Effector memory CD8-positive, alpha-beta T cell (primary cell): ENCODE data around the gene MAGI3.
"Not testable (repeated sequence)": the region's sequence is repeated elsewhere in the genome, so short reads cannot be mapped to it uniquely, and the experiment has no call there.

Source experiments
- ATAC-seq: fragments of 150-1000 bp; cut with Tn5 transposase; replicated peaks from 2 replicates; pipeline ENCODE4 v1.10.0; 2021; ENCODE audit warnings: mild to moderate bottlenecking, moderate library complexity
- DNase-seq, 3 experiments: peaks; one replicate each; pipeline ENCODE4 v3.0.0; 2021
- H3K27ac Mint-ChIP-seq, 2 donors: one replicate each; pipeline ENCODE4 v1.8.0; 2022; ENCODE audit warnings: mild to moderate bottlenecking in 2 of 2, mixed read lengths in 2 of 2, moderate library complexity in 2 of 2
- H3K27me3 Mint-ChIP-seq, 2 donors: one replicate each; pipeline ENCODE4 v1.8.0; 2022; ENCODE audit warnings: mixed read lengths in 2 of 2
- H3K36me3 Mint-ChIP-seq: one replicate; pipeline ENCODE4 v1.8.0; 2022; ENCODE audit warnings: mild to moderate bottlenecking, moderate library complexity, mixed read lengths; ENCODE audit not compliant: insufficient read depth
- H3K4me1 Mint-ChIP-seq, 2 donors: one replicate each; pipeline ENCODE4 v1.8.0; 2022; ENCODE audit warnings: low read depth in 2 of 2, mixed read lengths in 2 of 2
- H3K4me3 Mint-ChIP-seq, 2 donors: one replicate each; pipeline ENCODE4 v1.8.0; 2022; ENCODE audit warnings: mild to moderate bottlenecking in 2 of 2, mixed read lengths in 2 of 2, moderate library complexity in 2 of 2
- H3K9me3 Mint-ChIP-seq, 2 donors: one replicate each; pipeline ENCODE4 v1.8.0; 2022; ENCODE audit warnings: mixed read lengths in 2 of 2

MAGI3 gene

DNA sequence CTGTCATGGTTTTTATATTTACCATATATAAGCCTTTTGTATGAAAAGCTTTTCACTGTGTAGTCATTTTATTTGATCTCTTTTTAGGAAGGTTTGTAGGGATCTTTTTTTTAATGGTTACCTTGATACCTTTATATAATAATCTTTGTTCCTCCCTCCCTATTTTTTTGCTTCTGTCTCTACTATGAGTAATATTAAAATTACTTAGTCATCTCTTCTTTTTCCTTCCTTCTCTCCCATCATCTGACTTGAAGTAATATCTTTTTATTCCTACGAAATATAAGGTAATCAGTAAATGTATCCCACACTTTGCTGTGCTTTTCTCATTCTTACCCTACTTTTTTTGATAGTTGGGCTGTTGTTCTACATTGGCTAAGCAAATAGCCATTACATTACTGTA lies 161.4 kb downstream of the MAGI3 start:
- H3K4me3 Mint-ChIP-seq = no peak overlapping the region
- H3K36me3 Mint-ChIP-seq = peaks cover under 1% of the 10 kb centered on the region
- ATAC-seq (no peak), DNase-seq (no peak)
- no peaks in the 10 kb centered on the region for H3K4me1 Mint-ChIP-seq
- no peak overlapping the region for H3K27ac Mint-ChIP-seq
- H3K9me3 Mint-ChIP-seq = peaks cover 2 to 6% of the 10 kb centered on the region in 2 donors
- H3K27me3 Mint-ChIP-seq = peaks cover 5 to 10% of the 10 kb centered on the region in 2 donors

DNA sequence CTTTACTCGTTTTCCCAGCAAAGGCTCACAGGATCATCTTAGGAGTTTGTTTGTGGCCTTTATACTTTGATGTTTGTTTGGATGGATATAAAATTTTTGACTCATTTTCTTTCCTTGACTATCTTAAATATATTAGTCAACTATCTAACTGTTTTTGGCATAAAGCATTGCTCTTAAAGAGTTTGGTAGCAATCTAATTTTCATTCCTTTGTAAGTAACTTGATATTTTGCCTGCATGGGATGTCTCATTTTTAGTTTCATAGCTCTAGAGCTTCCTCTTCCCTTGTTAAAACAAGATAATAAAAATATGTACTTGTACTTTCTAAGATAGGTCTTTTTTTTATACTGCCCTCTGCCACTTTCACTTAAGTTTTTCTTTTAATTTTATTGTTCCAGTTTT lies 161.9 kb downstream of the MAGI3 start:
- no peak for ATAC-seq
- no peak for DNase-seq
- H3K27ac Mint-ChIP-seq = no peak overlapping the region
- H3K4me3 Mint-ChIP-seq = no peak overlapping the region
- H3K9me3 Mint-ChIP-seq = peaks cover 2 to 6% of the 10 kb centered on the region in 2 donors
- peaks cover 5 to 10% of the 10 kb centered on the region in 2 donors for H3K27me3 Mint-ChIP-seq
- no peaks in the 10 kb centered on the region for H3K36me3 Mint-ChIP-seq
- H3K4me1 Mint-ChIP-seq = no peaks in the 10 kb centered on the region

DNA sequence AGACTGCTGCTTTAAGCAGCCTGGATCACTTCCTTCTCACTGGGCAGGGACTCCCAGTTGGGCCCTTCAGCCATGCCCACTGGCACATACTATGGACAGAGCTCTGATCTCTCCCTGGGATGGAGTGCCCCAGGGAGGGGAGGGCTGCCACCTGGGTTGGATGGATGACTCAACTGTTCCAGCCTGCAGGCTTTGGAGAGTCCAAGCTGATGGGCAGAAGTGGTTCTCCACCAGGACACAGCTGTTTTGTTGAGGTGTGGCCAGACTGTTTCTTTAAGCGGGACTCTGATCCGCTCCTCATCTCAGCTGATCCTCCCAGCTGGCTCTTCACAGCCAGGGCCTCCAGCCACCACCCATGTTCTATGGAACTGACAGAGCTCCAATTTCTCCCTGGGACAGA lies 166.9 kb downstream of the MAGI3 start:
- Mint-ChIP-seq H3K27me3 (peaks cover 6 to 15% of the 10 kb centered on the region in 2 donors), H3K4me3 (no peak overlapping the region), H3K9me3 (peaks cover 6 to 17% of the 10 kb centered on the region in 2 donors), H3K4me1 (no peaks in the 10 kb centered on the region), H3K27ac (no peak overlapping the region), H3K36me3 (no peaks in the 10 kb centered on the region)
- DNase-seq (no peak), ATAC-seq (no peak)

DNA sequence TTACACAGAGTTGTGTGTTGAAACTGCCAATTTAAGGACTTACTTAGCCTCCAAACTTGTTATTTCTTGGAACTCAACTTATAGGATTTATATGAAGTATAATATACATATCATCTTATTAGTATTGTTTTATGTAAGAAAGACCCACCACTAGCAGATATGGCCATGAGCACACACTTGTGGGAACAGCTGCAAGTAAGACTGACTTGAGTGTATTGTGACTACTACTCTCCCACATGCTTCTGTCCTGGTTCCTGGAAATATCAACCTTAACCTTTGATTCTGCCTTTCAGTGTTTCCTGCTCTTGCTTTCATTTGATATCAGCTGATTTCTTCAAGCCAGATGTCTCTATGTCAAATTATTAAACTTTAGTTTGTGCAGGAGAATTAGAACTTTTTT lies 175.3 kb downstream of the MAGI3 start:
- Mint-ChIP-seq H3K4me3 (no peak overlapping the region), H3K9me3 (peaks cover 3% of the 10 kb centered on the region in 2 donors), H3K36me3 (no peaks in the 10 kb centered on the region), H3K27me3 (no peaks in the 10 kb centered on the region), H3K4me1 (no peaks in the 10 kb centered on the region), H3K27ac (no peak overlapping the region)
- ATAC-seq = no peak
- no peak for DNase-seq

DNA sequence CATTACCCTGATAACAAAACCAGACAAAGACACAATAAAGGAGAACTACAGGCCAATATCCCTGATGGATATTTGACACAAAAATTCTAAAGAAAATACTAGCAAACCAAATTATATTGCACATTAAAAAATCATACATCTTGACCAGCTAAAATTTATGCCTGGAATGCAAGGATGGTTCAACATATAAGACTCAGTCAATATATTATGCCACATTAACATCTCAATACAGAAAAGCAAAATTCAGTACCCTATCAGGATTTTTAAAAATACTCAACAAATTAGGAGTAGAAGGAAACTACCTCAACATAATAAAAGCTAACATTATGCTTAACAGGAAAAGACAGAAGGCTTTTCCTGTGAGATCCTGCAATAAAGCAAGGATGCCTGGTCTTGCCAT lies 177.1 kb downstream of the MAGI3 start:
- H3K9me3 Mint-ChIP-seq = peaks cover 0 to 3% of the 10 kb centered on the region in 2 donors
- no peaks in the 10 kb centered on the region for H3K36me3 Mint-ChIP-seq
- no peak for ATAC-seq
- no peak overlapping the region for H3K4me3 Mint-ChIP-seq
- no peak for DNase-seq
- H3K4me1 Mint-ChIP-seq = no peaks in the 10 kb centered on the region
- peaks cover 0 to 7% of the 10 kb centered on the region in 2 donors for H3K27me3 Mint-ChIP-seq
- no peak overlapping the region for H3K27ac Mint-ChIP-seq

DNA sequence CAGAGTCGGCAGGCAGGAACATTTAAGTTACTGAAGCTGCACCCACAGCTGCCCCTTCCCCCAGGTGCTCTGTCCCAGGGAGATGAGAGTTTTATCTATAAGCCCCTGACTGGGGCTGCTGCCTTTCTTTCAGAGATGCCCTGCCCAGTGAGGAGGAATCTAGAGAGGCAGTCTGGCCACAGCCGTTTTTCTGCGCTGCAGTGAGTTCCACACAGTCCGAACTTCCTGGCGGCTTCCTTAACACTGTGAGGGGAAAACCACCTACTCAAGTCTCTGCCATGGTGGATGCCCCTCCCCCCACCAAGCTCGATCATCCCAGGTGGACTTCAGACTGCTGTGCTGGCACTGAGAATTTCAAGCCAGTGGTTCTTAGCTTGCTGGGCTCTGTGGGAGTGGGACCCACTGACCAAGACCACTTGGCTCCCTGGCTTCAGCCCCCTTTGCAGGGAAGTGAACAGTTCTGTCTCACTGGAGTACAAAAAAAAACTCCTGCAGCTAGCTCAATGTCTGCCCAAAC lies 185.5 kb downstream of the MAGI3 start:
- peaks cover 11 to 41% of the 10 kb centered on the region in 2 donors for H3K27me3 Mint-ChIP-seq
- H3K4me1 Mint-ChIP-seq, H3K4me3 Mint-ChIP-seq: not testable (repeated sequence)

DNA sequence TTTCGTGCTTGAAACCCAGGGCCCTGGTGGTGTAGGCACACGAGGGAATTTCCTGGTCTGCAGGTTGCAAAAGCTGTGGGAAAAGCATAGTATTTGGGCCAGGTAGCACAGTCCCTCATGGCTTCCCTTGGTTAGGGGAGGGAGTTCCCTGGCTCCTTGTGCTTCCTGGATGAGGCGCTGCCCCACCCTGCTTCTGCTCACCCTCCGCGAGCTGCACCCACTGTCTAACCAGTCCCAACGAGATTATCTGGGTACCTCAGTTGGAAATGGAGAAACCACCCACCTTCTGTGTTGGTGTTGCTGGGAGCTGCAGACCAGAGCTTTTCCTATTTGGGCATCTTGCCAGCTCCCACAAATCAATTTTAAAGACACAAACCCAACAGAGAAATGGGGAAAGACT lies 186.0 kb downstream of the MAGI3 start:
- Mint-ChIP-seq H3K4me1 (no peaks in the 10 kb centered on the region), H3K27me3 (peaks cover 11 to 41% of the 10 kb centered on the region in 2 donors), H3K9me3 (peaks cover 4 to 7% of the 10 kb centered on the region in 2 donors), H3K36me3 (no peaks in the 10 kb centered on the region), H3K4me3 (no peak overlapping the region), H3K27ac (no peak overlapping the region)
- ATAC-seq = no peak
- DNase-seq = no peak

More for the DNA sequence above, 185.5 kb downstream of the MAGI3 start:
- not testable (repeated sequence) for DNase-seq, H3K36me3 Mint-ChIP-seq, ATAC-seq, H3K9me3 Mint-ChIP-seq, H3K27ac Mint-ChIP-seq

DNA sequence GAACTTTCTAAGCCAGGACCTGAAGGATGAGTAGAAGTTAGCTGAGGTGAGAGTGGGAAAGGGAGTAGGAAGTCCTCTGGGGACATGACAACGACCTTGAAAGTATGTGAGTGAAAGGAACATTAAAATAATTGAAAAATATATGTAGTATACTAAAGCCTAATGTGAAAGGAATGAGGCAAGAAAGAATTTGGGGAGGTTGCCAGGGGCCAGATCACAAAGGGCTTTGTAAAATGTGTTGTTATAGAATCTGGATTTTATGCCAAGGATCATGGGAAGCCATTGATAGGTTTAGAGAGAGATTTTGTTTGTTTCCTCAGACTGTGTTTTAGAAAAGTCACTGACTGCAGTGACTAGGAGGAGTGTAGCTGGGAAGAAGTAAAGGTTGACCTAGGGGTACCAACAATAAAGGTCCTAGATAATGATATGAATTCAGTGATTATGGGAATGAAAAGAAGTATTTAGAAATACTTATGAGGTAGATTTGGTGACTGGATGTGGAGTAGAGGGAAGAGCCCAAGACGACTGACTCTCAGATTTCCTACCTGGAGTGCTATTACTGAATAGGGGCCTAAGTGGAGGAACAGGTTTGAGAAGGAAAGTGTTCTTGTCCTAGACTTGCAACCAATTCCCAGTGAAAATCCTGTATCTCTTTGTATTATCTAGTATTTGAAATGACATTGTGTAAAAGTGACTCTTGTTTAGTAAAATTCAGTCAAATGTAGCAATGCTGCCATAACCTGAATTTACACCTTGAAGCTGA lies 189.1 kb downstream of the MAGI3 start:
- H3K4me3 Mint-ChIP-seq = no peak overlapping the region
- no peaks in the 10 kb centered on the region for H3K36me3 Mint-ChIP-seq
- H3K9me3 Mint-ChIP-seq = no peaks in the 10 kb centered on the region
- no peak for ATAC-seq
- no peaks in the 10 kb centered on the region for H3K4me1 Mint-ChIP-seq
- DNase-seq = no peak
- no peak overlapping the region for H3K27ac Mint-ChIP-seq
- peaks cover 0 to 21% of the 10 kb centered on the region in 2 donors for H3K27me3 Mint-ChIP-seq

DNA sequence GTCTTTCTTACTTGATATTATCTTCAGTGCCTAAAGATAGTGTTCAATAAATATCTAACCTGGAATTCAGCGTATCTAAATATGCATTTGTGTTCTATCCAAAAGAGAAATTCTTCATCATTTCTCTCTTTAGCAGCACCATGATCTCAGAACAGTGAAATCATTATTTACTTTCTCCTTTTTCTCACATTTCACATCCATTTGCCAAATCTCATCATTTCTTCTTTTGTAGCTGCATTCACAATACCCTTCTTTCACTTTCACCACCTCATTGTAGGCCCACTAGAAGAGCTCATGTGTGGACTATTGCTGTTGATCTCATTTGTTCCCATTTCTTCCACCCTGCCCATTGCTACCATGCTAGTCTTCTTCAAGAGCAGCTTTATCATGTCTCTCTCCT lies 191.0 kb downstream of the MAGI3 start:
- Mint-ChIP-seq H3K27ac (no peak overlapping the region), H3K9me3 (no peaks in the 10 kb centered on the region), H3K4me1 (no peaks in the 10 kb centered on the region), H3K36me3 (no peaks in the 10 kb centered on the region), H3K4me3 (no peak overlapping the region), H3K27me3 (peaks cover 0 to 10% of the 10 kb centered on the region in 2 donors)
- ATAC-seq (no peak), DNase-seq (no peak)

DNA sequence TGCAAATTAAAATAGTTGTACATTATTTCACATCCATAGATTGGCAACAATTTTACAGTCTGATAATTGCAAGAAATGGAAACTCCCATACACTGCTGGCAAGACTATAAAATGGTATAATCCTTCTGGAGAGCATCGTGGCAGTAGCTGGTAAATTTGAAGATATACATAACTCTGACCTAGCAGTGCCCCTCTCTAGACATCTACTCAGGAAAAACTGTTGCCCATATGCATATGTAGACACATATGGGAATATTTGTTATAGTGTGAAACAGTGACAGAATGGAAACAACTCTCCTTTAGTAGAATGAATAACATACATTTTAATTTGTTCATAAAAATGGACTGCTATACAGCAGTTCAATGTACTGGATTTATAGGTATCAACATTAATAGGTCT lies 191.8 kb downstream of the MAGI3 start:
- no peaks in the 10 kb centered on the region for H3K36me3 Mint-ChIP-seq
- H3K4me3 Mint-ChIP-seq = no peak overlapping the region
- H3K9me3 Mint-ChIP-seq = no peaks in the 10 kb centered on the region
- no peak for DNase-seq
- H3K27me3 Mint-ChIP-seq = peaks cover 0 to 3% of the 10 kb centered on the region in 2 donors
- no peak for ATAC-seq
- H3K27ac Mint-ChIP-seq = no peak overlapping the region
- H3K4me1 Mint-ChIP-seq = no peaks in the 10 kb centered on the region

DNA sequence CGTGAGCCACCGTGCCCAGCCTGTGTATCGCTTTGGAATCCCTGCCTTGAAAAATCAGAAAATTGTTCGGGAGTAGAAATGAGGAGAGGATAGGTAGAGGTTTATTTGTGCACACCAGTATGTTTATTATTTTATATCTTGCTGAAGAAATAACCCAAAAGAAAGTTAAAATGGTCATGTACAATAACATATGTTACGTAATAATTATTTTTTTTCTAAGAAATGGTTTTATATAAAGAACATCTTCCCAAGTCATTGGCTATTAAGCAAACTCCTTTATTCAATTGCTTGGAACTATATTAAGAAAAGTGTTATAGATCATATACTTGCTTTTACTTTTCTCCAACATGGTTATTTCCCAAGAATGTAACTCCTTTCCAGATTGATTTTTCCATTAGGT lies 197.2 kb downstream of the MAGI3 start:
- no peaks in the 10 kb centered on the region for H3K4me1 Mint-ChIP-seq
- no peak for DNase-seq
- no peaks in the 10 kb centered on the region for H3K27me3 Mint-ChIP-seq
- no peak overlapping the region for H3K4me3 Mint-ChIP-seq
- no peaks in the 10 kb centered on the region for H3K9me3 Mint-ChIP-seq
- no peak for ATAC-seq
- H3K36me3 Mint-ChIP-seq = no peaks in the 10 kb centered on the region
- H3K27ac Mint-ChIP-seq = no peak overlapping the region

DNA sequence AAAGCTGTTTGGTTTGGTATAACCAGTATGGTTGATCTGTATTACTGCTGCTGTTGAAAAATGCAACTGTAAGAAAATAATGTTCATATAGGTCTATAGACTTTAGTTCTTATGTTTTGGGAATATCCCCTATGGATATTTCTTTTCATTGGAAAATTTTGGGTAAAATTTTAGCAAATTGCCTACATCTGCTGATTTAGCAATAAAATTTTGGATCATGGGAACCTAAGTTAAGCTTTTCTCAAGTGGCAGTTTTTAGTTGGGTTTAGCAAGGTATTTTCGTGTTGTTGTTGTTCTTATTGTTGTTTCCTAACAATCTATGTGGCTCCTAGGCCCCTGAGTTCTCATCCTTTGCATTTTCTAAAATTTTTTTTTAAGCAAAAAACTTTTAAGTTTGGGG lies 201.9 kb downstream of the MAGI3 start:
- Mint-ChIP-seq H3K27me3 (peaks cover 0 to 6% of the 10 kb centered on the region in 2 donors), H3K4me1 (no peaks in the 10 kb centered on the region), H3K9me3 (peaks cover 0 to 5% of the 10 kb centered on the region in 2 donors), H3K36me3 (no peaks in the 10 kb centered on the region), H3K27ac (no peak overlapping the region), H3K4me3 (no peak overlapping the region)
- DNase-seq = no peak
- ATAC-seq = no peak

DNA sequence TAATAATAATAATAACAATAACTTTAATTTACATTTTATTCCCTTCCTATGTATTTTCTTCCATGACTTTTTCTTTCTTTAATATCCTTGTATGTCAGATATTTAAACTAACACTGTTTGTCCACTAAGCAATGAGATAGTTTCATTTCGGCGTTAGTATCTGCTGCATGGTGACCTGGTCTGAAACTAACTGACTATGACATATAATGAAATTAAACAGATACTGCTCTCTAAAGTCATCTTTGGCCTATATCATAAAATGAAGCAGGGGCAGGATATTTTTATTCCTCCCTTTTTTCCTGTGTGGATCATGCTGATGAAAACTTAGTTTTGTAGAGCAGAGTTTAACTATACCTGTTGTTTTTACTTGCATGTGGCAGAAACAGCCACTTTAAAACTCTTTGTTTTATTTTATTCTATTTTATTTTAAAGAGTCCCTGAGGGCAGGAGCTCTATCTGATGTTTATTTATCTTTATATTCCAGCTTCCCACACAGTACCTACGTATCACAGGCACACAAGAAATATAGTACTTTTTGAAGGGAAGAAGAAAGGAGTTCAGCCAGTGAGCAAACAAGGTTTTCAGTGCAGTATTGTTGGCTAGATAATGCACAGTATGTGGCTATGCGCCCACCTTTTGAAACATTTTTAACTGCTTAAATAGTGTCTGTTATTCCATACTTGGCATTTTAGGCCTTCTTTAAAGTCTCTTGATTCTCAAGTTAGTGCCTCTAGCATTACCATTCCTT lies 203.4 kb downstream of the MAGI3 start:
- Mint-ChIP-seq H3K36me3 (no peaks in the 10 kb centered on the region), H3K27me3 (peaks cover 0 to 9% of the 10 kb centered on the region in 2 donors), H3K27ac (no peak overlapping the region), H3K9me3 (peaks cover 2 to 18% of the 10 kb centered on the region in 2 donors), H3K4me1 (no peaks in the 10 kb centered on the region), H3K4me3 (no peak overlapping the region)
- DNase-seq (no peak), ATAC-seq (no peak)

DNA sequence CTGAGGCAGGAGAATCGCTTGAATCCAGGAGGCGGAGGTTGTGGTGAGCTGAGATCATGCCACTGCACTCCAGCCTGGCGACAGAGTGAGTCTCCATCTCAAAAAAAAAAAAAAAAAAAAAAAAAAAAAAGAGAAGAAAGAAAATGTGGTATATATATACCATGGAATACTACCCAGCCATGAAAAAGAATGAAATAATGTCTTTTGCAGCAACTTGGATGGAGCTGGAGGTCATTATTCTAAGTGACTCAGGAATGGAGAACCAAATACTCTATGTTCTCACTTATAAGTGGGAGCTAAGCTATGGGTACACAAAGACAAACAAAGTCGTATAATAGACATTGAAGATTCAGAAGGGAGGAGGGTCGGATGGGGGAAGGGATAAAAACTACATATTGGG lies 214.2 kb downstream of the MAGI3 start:
- not testable (repeated sequence) for ATAC-seq, H3K27ac Mint-ChIP-seq, H3K36me3 Mint-ChIP-seq, H3K4me3 Mint-ChIP-seq, H3K4me1 Mint-ChIP-seq, DNase-seq
- H3K27me3 Mint-ChIP-seq = peaks cover 0 to 14% of the 10 kb centered on the region in 2 donors
- peaks cover 1 to 18% of the 10 kb centered on the region in 2 donors for H3K9me3 Mint-ChIP-seq
